GM19238 (cell line): ENCODE data around the gene KCNK4.
A peak's percentile ranks its signal among the peaks of the same experiment; 100 is the strongest.
"Not testable (repeated sequence)": the region's sequence is repeated elsewhere in the genome, so short reads cannot be mapped to it uniquely, and the experiment has no call there.

Experiments used
- DNase-seq: peaks from one replicate; pipeline ENCODE4 v3.0.0; 2011; ENCODE audit warnings: low spot score; ENCODE audit not compliant: insufficient read length

Gene KCNK4

DNA sequence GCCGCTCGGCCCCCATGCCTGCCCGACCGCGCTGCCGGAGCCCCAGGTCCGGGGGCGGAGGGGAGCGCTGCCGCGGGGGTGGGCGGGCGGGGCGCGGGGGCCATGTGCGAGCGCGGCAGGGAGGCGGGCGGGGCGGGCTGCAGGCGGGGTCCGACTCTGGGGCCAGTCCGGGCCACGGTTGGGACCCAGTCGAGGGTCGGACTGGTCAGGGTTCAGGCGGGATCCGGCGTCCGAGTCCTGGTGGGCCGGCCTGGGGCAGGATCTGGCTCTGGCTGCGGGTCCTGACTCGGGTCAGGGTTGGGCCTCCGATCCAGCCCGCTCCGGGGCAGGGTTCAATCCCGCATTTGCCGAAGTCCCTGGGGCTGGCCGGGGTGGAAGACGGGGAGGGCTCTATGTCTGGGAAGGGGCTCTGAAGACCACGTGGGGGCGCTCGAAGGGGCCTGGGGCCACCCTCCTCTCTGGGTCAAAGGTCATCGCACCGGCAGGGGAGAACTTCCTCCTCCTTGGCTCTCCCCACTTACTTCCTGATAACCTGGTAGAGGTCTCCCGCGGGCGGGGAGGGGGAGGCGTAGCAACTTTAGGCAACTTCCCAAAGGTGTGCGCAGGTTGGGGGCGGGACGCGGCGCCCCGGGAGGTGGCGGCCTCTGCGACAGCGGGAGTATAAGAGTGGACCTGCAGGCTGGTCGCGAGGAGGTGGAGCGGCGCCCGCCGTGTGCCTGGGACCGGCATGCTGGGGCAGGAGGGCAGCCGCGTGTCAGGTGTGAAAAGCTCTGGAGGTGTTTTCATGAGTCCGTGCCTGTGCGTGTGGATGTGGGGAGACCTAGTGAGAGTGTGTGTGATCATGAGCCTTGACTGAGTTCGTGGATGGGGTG is 14.8 kb downstream of the KCNK4 start:
- DNase-seq, result no peak

DNA sequence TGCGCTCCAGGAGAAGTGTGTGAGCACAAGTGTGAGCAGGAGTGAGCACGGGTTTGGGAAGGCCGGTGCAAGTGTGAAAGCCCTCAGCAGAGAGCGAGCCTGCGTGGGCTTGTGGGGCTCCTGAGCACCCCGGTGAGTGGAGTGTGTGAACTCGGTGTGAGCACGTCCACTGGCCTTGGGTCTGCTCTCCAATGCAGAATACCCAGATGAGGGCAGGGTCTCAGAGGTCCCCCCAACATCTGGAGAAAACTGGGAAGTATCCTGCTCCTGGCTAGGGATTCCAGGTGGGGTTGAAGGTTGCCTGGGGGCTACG is 15.4 kb downstream of the KCNK4 start:
- DNase-seq, result no peak

DNA sequence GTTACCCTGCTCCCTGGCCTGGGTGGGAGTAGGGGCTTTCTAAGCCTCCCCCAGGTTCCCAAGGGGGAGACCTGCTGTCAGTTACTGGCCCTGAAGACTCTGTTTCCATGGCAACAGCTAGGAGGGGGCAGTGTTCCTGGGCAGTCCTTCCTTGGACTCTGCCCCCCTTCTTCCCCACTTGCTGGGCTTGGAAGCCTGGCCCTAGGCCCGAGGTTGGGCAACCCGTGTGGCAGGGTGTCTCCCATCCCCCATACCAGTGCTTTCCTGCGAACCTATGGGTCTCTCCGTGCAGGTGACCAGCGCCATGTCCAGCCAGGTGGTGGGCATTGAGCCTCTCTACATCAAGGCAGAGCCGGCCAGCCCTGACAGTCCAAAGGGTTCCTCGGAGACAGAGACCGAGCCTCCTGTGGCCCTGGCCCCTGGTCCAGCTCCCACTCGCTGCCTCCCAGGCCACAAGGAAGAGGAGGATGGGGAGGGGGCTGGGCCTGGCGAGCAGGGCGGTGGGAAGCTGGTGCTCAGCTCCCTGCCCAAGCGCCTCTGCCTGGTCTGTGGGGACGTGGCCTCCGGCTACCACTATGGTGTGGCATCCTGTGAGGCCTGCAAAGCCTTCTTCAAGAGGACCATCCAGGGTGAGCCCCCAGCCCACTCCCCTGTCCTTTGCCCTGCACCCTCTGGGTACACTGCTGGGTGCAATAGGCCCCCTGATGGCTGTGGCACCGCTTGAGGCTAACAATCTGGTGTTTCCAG is 15.9 kb downstream of the KCNK4 start:
- no peak for DNase-seq

DNA sequence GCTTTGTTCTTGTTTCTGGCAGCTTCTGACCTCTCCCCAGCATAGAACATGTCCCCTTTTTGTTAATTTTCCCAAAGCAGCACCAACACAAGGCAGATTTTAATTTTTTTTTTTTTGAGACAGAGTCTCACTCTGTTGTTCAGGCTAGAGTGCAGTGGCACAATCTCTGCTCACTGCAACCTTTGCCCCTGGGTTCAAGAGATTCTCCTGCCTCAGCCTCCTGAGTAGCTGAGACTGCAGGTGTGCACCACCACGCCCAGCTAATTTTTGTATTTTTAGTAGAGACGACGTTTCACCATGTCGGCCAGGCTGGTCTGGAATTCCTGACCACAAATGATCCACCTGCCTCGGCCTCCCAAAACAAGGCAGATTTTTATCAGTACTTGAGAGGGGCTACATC is 16.7 kb downstream of the KCNK4 start:
- not testable (repeated sequence) for DNase-seq

DNA sequence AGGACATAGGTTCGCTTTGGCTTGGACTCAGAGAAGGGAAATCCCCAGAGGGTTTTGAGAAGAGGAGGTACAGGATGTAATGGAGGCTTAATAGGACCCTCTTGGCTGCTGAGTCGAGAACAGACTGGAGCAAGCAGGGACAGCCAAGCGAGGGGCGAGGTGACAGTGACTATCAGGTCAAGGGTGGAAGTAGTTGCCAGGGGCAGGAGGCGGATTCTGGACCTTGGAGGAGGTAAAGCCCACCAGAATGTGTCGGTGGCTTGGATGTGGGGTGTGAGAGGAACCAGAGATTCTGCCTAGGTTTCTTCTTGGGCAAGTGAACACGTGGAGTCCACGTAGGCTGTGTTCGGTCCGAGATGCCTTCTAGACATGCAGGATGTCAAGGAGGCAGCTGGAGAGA is 21.8 kb downstream of the KCNK4 start:
- no peak for DNase-seq

DNA sequence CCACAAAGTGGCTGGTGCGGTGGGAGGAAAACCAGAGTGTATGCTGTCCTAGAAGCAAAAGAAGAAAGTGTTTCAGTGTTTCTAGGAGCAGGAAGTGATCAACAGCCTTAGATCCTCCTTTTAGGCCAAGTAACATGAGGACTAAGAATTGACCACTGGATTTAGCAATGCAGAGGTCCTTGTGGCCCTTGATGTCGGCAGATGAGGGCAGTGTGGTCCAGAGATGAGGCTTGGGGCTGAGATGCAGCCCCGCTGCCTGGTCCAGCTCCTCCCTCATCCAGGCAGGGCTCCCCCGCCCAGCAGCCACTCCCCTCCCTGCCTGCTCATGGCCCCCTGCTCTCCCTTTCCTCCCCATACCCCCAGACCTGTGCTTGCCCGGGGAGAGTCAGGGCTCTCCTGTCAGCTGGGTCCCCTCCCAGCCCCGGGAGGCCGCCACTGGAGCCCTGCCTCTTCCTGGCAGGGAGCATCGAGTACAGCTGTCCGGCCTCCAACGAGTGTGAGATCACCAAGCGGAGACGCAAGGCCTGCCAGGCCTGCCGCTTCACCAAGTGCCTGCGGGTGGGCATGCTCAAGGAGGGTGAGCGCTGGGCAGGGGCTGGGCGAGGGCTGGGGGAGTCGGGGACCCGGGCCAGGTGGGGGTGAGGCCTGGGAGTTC is 22.5 kb downstream of the KCNK4 start:
- no peak for DNase-seq

DNA sequence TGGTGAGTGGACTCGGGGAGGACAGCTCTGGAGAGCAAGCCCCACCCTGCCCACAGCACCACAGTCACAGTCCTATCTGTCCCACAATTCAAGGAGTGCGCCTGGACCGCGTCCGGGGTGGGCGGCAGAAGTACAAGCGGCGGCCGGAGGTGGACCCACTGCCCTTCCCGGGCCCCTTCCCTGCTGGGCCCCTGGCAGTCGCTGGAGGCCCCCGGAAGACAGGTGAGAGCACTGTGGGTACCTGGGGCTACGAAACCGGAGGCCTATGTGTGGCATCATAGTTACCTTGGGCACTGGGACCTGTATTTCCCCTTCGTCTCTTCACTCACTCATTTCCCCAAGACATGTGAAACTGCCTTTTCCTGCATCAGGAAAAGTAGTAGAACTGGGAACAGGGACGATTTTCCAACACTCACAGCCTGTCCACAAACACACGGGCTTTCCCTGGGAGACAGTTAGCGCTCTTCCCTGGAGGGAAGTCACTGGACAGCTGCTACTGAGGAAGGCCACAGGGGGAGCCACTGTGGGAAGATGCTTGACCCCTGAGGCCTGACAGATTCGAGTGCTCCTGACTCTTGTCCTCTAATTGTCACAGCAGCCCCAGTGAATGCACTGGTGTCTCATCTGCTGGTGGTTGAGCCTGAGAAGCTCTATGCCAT is 23.2 kb downstream of the KCNK4 start:
- DNase-seq, result no peak

DNA sequence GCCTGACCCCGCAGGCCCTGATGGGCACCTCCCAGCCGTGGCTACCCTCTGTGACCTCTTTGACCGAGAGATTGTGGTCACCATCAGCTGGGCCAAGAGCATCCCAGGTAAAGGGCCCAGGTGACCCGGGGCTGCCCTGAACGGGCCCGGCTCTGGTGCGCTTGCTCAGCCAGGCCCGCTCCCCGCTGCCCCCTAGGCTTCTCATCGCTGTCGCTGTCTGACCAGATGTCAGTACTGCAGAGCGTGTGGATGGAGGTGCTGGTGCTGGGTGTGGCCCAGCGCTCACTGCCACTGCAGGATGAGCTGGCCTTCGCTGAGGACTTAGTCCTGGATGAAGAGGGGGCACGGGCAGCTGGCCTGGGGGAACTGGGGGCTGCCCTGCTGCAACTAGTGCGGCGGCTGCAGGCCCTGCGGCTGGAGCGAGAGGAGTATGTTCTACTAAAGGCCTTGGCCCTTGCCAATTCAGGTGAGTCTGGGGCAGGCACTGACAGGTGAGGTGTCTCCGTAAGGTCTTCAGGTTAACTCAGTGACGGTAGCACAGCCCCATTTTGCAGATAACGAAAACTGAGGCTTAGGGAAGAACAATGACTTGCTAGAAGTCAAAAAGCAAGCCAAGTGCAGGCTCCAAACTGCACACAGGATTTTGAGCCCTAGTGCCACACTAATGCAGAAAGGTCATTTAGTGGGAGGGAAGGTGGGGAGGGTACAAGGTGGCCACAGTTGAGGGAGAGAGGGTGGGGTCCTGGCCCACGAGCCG is 23.9 kb downstream of the KCNK4 start:
- no peak for DNase-seq

DNA sequence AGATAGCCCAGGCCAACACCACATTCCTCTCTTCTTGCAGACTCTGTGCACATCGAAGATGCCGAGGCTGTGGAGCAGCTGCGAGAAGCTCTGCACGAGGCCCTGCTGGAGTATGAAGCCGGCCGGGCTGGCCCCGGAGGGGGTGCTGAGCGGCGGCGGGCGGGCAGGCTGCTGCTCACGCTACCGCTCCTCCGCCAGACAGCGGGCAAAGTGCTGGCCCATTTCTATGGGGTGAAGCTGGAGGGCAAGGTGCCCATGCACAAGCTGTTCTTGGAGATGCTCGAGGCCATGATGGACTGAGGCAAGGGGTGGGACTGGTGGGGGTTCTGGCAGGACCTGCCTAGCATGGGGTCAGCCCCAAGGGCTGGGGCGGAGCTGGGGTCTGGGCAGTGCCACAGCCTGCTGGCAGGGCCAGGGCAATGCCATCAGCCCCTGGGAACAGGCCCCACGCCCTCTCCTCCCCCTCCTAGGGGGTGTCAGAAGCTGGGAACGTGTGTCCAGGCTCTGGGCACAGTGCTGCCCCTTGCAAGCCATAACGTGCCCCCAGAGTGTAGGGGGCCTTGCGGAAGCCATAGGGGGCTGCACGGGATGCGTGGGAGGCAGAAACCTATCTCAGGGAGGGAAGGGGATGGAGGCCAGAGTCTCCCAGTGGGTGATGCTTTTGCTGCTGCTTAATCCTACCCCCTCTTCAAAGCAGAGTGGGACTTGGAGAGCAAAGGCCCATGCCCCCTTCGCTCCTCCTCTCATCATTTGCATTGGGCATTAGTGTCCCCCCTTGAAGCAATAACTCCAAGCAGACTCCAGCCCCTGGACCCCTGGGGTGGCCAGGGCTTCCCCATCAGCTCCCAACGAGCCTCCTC is 24.8 kb downstream of the KCNK4 start:
- not testable (repeated sequence) for DNase-seq

DNA sequence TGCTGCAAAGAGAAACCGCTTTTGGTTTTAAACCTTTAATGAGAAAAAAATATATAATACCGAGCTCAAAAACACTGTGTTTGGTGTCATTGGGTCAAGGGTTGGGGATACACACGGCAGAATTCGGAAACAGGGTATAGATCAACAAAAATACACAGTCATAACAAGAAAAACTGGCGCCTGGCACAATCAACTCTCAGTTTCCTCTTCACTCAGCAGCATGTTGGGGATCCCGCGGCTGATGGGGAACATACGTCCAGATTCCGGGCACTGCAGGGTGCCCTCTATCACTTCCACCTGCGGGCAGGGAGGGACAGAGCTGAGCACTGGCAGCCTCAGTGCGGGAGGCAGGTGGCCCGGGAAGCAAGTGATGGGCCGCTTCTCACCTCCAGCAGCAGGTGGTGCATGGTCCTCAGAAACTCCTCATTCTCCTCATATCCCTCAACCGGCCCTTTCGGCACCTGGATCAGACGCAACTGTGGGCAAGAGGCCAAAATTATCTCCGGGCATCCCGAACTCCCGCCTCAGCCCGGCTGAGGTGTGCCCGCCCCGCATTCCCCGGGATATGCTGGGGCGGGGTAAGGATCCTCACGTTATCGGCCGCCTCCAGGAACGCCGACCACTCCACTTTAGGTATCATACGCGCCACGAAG is 25.7 kb downstream of the KCNK4 start:
- no peak for DNase-seq

DNA sequence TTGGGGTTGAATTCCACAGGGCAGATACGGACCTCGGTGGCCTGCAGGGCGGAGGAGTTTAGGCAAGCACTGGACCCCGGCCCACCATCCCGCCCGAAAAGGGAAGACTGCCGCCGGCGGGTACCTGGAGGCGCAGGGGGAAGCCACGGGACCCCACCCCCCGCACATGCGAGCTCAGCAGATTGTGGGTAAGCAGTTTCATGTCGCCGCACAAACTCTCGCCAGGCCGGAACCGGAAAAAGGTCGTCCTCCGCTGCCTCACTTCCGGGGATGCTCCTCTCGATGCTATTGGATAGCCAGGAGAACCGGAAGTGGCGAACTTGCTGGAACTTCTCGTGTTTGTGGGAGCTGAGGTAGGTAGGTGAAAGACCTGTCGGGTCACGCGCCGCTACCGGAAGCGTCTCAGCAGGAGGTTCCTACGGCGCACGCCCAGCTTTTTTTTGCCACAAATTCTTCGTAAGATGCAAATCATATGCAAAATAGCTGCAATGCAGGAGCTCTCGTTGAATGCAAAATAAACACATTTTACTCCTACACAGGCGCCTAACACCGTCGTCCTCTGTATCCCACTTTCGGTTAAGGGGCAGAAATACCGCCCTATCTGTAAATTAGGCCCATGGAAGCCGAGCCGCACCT is 26.3 kb downstream of the KCNK4 start, which contains the start of gene TRMT112:
TRMT112 (minus strand) TSS at position 235 of the 636 bp plus-strand sequence; CDS start at position 202, 33 bp downstream.
- peak; percentile 94 for DNase-seq

DNA sequence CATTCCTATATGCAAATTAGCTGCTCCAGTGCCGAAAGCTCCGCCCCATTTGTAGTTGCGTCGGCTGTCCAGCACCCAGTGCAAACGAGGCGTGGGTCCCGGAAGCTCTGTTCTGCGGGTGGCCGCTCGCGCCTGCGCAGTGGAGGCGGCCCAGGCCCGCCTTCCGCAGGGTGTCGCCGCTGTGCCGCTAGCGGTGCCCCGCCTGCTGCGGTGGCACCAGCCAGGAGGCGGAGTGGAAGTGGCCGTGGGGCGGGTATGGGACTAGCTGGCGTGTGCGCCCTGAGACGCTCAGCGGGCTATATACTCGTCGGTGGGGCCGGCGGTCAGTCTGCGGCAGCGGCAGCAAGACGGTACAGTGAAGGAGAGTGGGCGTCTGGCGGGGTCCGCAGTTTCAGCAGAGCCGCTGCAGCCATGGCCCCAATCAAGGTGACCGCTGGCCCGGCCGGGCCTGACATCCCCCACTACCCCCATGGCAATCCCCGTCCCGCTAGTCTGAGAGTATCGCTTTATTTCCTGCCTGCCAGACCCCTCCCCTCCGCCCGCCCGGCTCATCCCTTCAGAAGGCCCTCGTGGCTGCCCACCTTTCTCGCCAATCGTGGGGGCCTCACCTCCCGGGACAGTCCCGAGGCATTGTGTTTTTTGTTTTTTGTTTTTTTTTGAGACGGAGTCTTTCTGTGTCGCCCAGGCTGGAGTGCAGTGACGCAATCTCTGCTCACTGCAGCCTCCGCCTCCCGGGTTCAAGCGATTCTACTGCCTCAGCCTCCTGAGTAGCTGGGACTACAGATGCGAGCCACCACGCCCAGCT is 27.1 kb downstream of the KCNK4 start, which contains the start of gene PRDX5:
PRDX5 (plus strand) TSS at position 161 of the 805 bp plus-strand sequence; CDS start at position 256, 95 bp downstream.
- peak; percentile 96 for DNase-seq

DNA sequence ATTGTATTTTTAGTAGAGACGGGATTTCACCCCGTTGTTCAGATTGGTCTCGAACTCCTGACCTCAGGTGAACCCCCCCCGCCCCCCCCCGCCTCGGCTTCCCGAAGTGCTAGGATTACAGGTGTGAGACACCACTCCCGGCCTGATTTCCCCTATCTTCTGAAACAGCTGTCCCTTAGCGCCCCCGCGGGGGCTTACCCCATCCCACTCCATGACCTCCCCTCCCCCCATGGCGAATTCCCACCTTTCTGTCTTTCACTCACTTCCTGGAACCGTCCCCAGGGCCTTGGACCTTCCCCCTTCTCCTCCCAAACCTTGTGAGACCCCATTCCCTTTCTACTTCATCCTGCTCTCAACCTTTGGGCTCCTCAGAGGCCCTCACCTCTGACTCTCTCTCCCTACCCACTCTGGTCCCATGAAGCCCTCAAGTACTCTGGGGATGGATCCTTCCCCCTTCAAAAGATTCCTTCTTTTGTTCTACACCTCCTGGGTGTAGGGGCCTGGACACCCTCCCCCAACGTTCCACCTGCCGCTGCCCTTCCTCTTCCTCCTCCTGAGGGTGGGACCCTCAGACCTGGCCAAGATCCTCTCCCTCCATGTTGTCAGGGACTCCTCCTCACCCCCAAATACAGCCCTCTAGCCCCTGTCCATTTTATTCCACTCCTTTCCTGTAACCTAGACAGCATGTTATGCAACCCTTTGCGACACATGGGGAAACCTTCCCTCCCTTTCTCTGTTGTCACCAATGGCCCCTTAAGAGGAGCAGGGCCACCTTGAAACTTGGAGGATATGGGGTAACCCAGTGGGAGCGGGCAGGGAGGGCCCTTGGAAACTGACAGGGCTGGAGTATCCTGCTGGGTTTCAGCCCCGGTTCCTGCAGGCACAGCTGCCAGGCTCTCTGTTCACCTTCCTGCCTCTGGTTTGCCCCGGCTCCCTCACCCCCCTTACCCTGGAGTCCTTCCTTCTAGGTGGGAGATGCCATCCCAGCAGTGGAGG is 28.0 kb downstream of the KCNK4 start:
- DNase-seq, result no peak

DNA sequence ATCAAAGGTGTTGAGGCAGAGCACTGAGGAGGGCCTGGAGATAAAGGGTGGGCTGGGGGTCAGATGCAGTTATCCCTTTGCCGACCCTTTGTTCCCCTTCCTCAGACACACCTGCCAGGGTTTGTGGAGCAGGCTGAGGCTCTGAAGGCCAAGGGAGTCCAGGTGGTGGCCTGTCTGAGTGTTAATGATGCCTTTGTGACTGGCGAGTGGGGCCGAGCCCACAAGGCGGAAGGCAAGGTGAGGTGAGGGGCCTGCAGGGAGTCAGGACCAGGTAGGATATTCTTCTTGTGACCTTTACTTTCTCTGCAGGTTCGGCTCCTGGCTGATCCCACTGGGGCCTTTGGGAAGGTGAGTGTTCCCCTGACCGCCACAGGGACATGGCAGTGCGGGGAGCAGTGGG is 29.5 kb downstream of the KCNK4 start:
- DNase-seq, result no peak

DNA sequence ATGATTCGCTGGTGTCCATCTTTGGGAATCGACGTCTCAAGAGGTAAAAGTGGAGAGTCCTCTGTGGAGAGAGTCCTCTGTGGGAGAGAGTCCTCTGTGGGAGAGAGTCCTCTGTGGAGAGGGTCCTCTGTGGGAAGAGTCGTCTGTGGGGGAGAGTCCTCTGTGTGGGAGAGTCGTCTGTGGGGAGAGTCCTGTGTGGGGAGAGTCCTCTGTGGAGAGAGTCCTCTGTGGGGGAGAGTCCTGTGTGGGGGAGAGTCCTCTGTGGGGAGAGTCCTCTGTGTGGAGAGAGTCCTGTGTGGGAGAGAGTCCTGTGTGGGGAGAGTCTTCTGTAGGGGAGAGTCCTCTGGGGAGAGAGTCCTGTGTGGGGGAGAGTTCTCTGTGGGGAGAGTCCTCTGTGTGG is 29.9 kb downstream of the KCNK4 start:
- no peak for DNase-seq

DNA sequence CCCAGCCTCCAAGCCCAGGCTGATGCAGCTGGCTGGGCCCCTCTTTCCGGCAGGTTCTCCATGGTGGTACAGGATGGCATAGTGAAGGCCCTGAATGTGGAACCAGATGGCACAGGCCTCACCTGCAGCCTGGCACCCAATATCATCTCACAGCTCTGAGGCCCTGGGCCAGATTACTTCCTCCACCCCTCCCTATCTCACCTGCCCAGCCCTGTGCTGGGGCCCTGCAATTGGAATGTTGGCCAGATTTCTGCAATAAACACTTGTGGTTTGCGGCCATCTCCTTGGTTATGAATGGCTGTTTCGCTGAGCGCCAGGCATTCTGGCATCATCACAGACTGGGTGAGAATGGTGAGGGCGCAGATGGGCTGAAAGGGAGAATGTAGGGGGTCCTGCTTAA is 30.4 kb downstream of the KCNK4 start:
- DNase-seq, result no peak

DNA sequence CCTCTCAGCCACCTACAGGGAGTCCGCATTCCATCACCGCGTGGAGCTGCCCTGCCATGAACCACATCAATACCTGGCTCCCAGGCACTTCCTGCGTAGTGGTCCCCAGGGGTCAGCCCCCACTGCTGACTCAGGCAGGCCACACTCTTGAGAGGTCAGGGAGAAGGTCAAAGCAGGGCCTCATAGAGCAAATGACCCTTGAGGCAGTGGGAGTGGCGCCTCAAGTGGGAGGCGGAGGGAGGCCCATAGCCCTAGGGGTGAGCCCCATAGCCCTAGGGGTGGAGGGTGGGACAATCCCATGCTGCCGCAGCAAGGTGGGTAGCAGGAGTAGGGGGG is 31.8 kb downstream of the KCNK4 start:
- no peak for DNase-seq
